Measurements from ENCODE around the gene MAP2K7.

The MAP2K7 gene

GRCh38 chr19:7918615-7919421 is 15.1 kb downstream of the MAP2K7 start:
- DNase-seq (ENCODE audit: extremely low read depth in 1 of 2, low read depth in 1 of 2): no peak

DNA sequence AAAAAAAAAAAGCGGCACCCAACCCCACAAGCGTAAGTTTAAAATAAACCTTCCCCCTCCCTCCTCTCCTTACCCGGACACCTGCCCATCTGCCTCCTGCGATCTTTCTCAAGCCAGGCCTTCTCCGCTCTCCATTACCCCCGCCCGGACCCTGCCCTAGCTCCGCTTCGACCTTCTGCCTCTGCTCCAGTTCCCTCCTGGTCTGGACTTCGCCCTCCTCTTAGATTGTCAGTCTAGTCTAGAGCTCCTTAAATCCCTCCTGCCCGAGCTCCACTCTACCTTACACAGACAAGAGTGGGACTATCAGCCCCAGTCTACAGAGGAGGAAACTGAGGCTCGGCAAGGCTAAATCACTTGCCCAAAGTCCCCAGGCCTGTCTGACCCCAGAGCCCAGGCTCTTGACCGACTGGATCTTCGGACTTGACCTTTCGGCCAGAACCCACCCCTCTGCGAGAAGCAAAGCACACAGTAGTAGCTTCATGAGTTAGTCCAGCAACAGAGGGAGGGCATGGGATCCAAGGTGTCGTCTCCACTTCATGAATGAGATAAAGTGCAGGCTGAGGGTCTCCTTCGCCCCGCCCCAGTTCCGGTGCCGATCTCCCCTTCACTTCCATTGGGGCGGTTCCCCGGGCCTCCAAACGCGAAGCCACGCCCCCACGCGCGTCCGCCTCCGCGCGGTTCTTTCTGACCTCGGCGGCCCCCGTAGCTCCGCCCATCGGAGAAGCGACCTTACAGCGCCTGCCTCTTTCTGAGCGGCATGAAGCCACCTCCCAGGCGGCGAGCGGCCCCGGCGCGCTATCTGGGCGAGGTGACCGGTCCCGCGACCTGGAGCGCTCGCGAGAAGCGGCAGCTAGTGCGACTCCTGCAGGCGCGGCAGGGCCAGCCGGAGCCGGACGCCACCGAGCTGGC is 16.2 kb downstream of the MAP2K7 start, which contains the start of gene SNAPC2:
SNAPC2 (plus strand) TSS at position 729 of the 909 bp plus-strand sequence; CDS start at position 758, 29 bp downstream.
- peak; percentile 93 to 95 for DNase-seq (ENCODE audit: extremely low read depth in 1 of 2, low read depth in 1 of 2)

DNA sequence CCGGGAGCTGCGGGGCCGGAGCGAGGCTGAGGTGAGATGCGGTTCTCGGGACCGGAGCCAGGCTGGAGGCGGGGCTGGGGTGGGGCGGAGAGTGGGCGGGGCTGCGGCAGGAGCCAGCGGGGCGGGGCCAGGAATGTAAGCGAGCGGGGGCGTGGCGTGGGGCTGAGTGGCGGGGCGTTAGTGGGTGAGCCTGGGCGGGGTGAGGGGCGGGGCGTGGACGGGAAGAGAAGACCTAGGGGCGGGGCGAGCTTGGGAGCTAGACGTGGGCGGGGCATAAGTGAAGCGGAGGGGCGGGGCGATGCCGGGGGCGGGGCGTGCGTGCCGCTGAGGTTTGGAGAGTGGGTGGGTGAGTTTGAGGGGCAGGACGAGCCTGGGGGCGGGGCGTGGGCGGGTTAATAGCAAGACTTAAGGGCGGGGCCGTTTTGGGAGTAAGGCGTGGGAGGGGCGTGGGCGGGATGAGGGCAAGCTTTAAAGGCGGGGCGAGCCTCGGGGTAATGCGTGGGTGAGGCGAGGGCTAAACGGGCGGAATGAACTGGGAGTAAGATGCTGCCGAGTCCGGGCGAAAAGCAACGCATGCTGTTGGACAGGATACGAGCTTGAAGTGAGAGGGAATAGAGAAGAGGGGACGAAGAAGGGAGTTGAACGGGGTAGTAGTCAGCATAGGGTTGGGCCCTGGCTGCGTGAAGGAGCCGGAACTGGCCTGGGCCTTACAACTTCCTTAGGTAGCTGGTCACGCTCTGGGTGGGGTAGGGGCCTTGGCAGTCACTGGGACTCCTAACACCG is 17.0 kb downstream of the MAP2K7 start:
- DNase-seq (ENCODE audit: extremely low read depth in 1 of 2, low read depth in 1 of 2): peak; percentile 91 to 99

- DNase-seq (ENCODE audit: extremely low read depth in 1 of 2, low read depth in 1 of 2): no peak
These were observed 17.8 kb downstream of the MAP2K7 start for GRCh38 chr19:7921302-7921966.

DNA sequence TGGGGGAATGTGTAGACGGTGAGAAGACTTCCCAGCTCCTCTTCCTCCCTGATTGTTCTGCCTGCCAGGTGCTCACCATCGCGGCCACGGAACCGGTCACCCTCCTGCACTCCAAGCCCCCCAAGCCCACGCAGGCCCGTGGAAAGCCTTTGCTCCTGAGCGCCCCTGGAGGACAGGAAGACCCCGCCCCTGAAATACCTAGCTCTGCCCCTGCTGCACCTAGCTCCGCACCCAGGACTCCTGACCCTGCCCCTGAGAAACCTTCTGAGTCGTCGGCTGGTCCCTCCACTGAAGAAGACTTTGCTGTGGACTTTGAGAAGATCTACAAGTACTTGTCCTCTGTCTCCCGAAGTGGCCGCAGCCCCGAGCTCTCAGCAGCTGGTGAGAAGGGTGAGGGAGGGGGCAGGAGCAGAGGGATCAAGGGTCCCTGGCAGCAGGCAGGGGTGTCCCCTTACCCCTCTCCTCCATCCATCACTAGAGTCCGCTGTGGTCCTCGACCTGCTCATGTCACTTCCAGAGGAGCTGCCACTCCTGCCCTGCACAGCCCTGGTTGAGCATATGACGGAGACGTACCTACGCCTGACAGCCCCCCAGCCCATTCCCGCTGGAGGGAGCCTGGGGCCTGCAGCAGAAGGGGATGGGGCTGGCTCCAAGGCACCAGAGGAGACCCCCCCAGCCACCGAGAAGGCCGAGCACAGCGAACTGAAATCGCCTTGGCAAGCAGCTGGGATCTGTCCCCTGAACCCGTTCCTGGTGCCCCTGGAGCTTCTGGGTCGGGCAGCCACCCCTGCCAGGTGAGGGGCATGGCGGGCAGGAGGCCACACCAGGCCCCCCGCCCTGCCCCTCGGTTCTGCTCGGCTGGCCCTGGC is 18.5 kb downstream of the MAP2K7 start:
- DNase-seq (ENCODE audit: extremely low read depth in 1 of 2, low read depth in 1 of 2): no peak

- no peak for DNase-seq (ENCODE audit: extremely low read depth in 1 of 2, low read depth in 1 of 2)
These were observed 19.1 kb downstream of the MAP2K7 start for GRCh38 chr19:7922836-7923195.

- DNase-seq (ENCODE audit: extremely low read depth in 1 of 2, low read depth in 1 of 2): no peak
These were observed 19.9 kb downstream of the MAP2K7 start for GRCh38 chr19:7923295-7924191.

DNA sequence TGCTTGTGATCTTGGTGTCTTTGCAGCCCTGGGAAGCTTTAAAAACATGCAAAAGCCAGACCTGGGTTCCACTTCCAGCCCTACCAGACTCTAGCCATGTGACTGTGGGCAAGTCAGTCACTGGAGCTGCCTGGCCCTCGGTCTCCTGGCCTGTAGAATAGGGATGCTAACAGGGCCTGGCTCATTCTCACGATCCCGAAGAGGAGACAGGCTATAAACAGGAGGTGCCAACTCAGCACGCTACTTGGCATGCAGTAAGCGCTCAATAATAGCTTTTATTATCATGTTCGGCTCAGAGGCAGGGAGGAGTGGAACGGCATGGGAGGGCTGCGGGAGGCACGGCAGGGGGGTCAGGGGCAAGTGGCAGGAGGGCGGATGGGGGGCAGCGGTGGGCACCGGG is 20.6 kb downstream of the MAP2K7 start:
- DNase-seq (ENCODE audit: extremely low read depth in 1 of 2, low read depth in 1 of 2): no peak

GRCh38 chr19:7924651-7925170 is 21.0 kb downstream of the MAP2K7 start:
- no peak for DNase-seq (ENCODE audit: extremely low read depth in 1 of 2, low read depth in 1 of 2)

GRCh38 chr19:7925171-7925851 is 21.6 kb downstream of the MAP2K7 start:
- peak; percentile 50 to 69 for DNase-seq (ENCODE audit: extremely low read depth in 1 of 2, low read depth in 1 of 2)

DNA sequence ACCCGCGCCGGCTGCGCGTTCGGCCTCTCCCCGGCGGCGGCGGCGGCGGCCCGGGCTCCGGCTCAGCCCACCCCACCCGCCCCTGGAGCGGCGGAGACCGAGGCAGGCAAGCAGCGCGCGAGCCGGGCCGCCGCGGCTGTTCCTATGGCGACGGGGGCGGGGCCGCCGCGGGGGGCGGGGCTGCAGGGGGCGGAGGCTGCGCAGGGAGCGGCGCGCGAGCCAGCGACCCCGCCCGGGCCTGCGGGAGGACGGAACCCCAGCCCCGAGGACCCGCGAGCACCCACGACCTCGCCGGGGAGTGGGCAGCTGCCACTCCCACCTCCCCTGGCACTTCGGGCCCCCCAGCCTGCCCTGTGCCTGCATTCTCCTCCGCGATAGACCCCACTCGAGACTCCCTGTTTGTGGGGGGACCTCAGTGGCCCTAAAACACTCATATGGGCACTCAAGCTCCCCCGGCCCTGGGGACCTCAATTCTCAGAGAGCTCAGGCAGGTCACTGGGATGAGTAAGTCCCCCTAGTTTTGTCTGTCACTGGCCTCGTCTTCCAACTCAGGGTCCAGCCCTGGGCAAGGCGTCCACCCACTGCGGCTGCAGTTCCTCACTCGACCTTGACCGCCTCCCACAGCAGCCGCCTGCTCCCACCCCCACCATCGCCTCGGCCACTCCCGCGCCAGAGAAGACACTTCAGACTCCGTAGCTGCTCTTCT is 22.5 kb downstream of the MAP2K7 start, which contains the start of gene CTXN1:
CTXN1 (minus strand) TSS at position 115 of the 706 bp plus-strand sequence. CDS start 597 bp downstream, outside the sequence.
- peak in 1 of 2 donors; percentile 65 for DNase-seq (ENCODE audit: extremely low read depth in 1 of 2, low read depth in 1 of 2)

GRCh38 chr19:7926727-7927604 is 23.3 kb downstream of the MAP2K7 start:
- no peak for DNase-seq (ENCODE audit: extremely low read depth in 1 of 2, low read depth in 1 of 2)

GRCh38 chr19:7927605-7928333 is 24.1 kb downstream of the MAP2K7 start:
- no peak for DNase-seq (ENCODE audit: extremely low read depth in 1 of 2, low read depth in 1 of 2)

GRCh38 chr19:7928334-7928706 is 24.6 kb downstream of the MAP2K7 start:
- DNase-seq (ENCODE audit: extremely low read depth in 1 of 2, low read depth in 1 of 2): no peak
